ENCODE measurements around the gene HOXA1.
A peak's percentile ranks its signal among the peaks of the same experiment; 100 is the strongest.

The HOXA1 gene

DNA sequence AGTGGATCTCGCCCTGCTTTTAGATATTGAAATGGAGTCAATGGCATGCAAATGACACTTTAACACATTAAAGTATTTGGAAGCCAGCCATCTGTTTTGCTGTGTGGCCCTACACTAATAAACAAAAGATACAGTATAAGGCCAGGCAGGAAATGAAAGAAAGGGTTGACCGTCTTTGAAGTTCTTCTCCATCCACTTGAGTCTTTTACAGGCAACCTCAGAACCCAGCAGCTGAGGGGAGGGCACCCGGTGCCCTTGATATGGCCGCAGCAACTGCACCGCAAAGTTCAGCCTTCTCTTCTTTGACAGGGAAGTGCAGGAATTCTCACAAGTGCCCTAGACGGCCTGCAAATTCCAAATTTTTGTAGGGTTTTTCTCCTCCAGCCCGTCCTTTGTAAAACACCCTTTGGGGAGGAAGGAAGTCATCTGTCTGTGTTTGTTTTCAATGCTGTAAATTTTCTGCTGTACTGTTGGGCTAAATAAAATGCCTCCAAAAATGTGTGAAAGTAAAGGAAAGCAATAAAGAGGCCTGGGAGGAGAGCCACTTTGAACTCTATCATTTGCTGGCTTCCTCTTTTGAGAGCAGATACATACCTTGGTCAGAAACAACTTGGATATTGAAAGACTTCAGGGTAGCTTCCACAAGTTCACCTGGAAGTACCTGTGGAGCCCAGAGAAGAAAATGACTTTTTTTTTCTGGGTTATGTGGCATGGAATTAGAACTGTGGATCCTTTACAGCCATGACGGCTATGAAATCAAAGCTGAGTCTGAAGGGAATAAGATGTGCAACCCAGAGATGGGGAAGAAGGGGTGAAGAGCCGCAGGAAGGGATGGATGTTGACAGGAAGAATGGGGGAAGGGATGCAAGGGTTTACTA, 3.6 kb downstream of the HOXA1 start:
- DNase-seq (ENCODE audit: low spot score), result no peak

DNA sequence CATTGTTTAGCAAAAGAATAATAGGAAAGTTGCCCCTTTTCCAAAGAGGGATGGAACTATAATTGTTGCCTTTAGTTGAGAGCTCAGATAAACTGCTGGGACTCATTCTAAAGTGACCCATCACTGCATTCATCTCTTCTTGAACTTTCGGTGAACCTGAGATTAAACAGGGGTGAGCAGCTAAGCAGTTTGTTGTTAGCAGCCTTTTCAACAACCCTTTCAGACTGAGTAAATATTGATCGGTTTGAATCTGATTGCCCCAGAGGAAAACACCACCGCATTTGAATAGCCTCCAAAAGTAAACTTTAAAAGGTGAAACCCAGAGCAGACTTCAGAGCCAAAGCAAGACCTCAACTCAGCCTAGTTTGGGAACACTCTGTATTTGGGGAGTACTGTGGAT, 4.7 kb downstream of the HOXA1 start:
- DNase-seq (ENCODE audit: low spot score), result no peak

DNA sequence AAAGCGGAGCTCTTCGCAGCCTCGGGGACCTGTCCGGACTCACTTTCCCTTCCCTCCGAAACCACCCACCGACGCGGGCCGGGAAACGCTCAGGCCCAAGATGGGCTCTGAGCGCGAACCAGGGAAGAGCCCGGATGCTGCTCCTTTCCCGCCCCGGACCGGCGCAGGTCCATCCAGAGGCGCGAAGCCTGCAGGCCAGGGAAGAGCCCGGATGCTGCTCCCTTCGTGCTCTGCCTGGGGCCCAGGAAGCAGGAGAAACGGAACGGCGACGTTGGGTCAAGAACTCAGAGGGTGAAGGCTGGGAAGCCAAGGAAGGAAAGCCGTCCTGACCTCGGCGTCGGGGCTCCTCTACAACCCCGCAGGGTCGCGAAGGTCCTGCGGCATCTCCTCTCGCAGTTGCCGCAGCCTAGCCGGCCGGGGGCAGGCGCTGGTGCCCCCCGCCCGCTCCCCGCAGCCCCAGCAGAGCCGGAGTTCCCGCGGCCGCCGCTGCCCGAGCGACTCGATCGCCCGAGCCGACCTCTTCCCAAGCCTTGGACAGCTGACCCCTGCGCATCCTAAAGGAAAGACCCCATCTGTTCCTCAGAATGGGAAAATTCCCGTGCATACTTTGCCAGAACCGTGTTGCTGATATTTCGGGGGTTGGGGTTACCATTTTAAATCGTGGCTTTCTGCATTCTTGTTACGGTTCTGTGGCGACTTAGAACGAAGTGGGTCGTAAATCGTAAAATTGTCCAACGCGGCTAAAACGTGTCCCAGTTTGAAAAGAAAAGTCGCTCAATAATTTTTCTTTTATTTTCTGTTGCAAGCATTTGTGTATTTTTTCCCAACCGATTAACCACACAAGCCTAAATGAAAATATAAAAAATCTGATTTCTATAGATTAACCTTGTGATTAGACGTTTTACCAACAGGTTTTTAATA, 7.5 kb downstream of the HOXA1 start:
- no peak for DNase-seq (ENCODE audit: low spot score)

DNA sequence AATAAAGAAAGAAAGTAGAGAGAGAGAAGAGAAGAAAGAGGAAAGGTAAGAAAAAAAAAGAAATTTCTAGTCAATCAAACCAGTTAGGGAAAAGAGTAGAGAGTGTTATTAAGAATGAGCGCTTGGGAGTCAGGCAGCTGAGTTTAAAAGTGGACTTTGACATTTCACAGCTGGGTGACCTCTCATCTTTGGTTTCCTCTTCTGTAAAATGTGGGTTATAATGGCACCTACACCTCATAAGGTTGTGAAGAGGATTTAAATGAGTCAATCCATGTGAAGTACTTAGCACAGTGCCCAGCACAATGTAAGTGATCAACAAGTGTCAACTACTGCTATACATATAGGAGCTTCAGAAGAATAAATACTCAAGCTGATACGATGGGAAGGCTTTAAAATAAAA, 12.2 kb downstream of the HOXA1 start:
- no peak for DNase-seq (ENCODE audit: low spot score)

DNA sequence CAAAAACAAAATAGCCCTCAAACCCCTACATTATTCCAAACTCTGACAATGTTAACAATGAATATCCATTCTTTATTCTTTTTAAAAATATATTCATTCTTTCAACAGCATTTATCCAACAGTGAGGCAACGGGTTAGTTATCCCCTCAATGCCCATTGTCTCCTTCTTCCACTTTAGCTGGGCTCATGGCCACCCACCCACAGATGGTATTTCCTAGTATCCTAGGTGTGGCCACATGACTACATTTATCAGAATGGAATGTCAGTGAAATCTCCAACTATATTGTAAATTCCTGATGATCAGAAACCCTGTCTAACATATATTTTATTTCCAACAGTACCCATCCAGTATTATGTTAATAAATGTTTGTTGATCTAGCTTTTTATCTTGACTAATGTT, 13.6 kb downstream of the HOXA1 start:
- no peak for DNase-seq (ENCODE audit: low spot score)

GRCh38 chr7:27080844-27081436, 14.9 kb downstream of the HOXA1 start:
- peak; percentile 60 for DNase-seq (ENCODE audit: low spot score)

GRCh38 chr7:27079234-27079975, 16.4 kb downstream of the HOXA1 start:
- DNase-seq (ENCODE audit: low spot score), result no peak

GRCh38 chr7:27078616-27079233, 17.1 kb downstream of the HOXA1 start:
- no peak for DNase-seq (ENCODE audit: low spot score)

GRCh38 chr7:27073076-27073475, 22.7 kb downstream of the HOXA1 start:
- DNase-seq (ENCODE audit: low spot score), result no peak

GRCh38 chr7:27071622-27072390, 24.0 kb downstream of the HOXA1 start:
- DNase-seq (ENCODE audit: low spot score), result no peak

GRCh38 chr7:27068259-27068658, 27.5 kb downstream of the HOXA1 start:
- DNase-seq (ENCODE audit: low spot score), result no peak

- peak; percentile 52 for DNase-seq (ENCODE audit: low spot score)
Observed at GRCh38 chr7:27066148-27066547, 29.7 kb downstream of the HOXA1 start.

GRCh38 chr7:27065709-27066108, 30.1 kb downstream of the HOXA1 start:
- no peak for DNase-seq (ENCODE audit: low spot score)

- DNase-seq (ENCODE audit: low spot score), result no peak
Observed at GRCh38 chr7:27064661-27065060, 31.1 kb downstream of the HOXA1 start.

DNA sequence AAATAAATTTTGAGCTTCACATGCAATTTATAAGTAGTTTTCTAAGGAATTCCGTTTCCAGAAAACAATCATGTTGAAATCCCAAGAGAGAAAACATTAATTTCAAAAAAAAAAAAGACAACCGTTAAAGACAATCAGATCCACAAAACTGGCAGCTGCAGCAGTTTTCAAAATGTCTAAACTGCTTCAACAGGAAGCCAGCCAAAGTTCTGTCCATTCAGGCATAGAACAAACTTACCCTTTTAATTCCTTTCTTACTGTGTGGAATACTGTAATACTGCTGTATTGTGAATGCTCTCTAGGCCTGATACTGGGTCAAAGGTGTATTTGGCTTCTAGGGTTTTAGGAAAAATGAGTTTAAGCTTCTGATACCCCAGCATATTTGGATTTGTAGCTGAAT, 31.6 kb downstream of the HOXA1 start:
- DNase-seq (ENCODE audit: low spot score), result no peak

GRCh38 chr7:27062946-27063345, 32.9 kb downstream of the HOXA1 start:
- DNase-seq (ENCODE audit: low spot score), result no peak

DNA sequence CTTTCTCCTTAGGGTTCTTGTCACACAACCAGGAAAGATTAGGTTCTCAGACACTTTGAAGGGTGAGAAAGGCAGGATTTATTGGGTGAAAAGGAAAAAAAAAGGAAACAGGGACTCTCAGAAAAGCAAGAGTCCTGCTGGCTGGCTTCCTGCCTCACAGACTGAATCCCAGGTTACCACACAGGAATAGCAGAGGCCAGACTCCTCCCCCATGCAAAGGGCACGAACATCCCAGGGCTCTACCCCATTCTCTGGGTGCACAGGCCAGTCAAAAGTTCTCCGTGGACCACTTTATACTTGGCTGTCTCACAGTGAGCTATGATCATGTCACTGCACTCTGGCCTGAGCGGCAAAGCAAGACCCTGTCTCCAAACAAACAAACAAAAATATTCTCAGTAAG, 42.6 kb downstream of the HOXA1 start:
- no peak for DNase-seq (ENCODE audit: low spot score)

GRCh38 chr7:27051451-27051850, 44.3 kb downstream of the HOXA1 start:
- no peak for DNase-seq (ENCODE audit: low spot score)

DNA sequence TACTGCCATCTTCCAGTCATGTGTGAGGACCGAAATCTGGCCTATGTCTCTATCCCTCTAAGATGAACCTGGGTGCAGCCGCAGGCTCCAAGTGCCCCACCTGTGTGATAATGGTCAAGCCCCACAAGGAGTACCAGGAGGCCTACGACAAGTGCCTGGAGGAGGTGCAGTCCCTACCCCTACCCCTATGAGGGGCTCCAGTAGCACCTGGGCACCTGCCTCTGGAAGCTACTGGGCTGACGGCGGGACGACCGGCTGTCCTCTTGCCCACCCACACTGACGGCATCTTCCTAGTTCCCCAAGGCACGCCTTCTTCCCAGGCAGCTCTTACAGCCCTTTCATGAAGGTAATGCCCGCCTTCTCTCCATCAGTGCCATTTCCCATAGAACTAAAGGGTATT, 47.4 kb downstream of the HOXA1 start:
- no peak for DNase-seq (ENCODE audit: low spot score)

DNA sequence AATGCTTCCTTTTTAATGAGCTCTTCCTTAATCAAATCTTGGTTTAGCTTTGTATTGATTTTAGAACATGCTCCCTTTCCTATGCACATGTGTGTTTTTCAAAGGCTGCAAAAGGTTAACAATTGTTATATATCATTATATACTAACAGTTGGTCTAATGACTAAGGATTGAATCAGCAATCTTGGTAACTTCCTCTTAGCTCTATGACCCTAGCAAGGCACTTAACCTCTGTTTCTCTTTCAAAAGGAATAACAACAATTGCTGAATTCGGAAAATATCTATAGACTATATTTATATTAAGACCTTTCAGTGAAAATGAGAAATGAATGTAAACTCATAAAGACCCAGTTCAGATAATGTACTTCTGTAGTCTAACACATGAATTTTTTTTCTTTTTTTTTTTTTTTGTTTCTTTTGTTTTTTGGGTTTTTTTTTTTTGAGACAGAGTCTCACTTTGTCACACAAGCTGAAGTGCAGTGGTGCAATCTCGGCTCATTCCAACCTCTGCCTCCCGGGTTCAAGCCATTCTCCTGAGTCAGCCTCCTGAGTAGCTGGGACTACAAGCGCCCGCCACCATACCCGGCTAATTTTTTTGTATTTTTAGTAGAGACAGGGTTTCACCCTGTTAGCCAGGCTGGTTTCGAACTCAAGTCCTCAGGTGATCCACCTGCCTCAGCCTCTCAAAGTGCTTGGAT, 48.8 kb downstream of the HOXA1 start:
- DNase-seq (ENCODE audit: low spot score), result peak; percentile 40

All from AG08395 (cell line).